ENCODE measurements around the gene IQCH.

Gene IQCH

GRCh38 chr15:67501177-67501835 is 246.7 kb downstream of the IQCH start:
- Mint-ChIP-seq H3K9me3 (no peaks in the 10 kb centered on the region), H3K4me3 (no peak overlapping the region), H3K27me3 (no peaks in the 10 kb centered on the region), H3K27ac (no peak overlapping the region), H3K4me1 (peaks cover 11% of the 10 kb centered on the region), H3K36me3 (peaks cover 2% of the 10 kb centered on the region)
- ATAC-seq (ENCODE audit: low read depth): peak; percentile 55
- DNase-seq (ENCODE audit: low spot score in 2 of 2): no peak

DNA sequence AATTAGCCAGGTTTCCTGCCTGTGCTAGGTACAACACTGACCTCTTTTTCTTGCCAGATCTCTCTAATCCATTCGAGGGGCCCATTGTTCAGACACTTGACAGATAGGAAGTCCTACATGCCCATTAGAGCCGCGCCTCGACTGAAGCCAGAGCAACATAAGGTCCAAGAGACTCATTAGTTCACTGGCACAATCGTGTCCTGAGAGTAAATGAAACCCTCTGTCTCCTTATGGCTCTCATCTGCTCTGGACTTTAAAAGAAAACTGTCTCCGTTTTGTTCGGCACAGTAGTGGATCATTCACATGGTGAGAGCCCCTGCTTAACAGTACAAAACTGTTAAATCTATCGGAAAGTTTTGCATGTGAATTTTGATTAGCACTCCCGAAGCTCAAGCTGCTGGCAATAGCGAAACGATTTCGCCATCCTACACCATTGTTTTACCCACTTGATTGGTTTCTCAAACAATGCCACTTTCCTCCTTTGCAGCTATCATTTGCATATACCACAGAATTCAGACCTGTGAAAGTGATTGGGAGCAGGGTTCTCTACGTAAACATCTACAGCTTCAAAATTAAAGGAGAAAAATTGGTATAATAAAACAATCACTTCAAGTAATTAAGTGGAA is 247.4 kb downstream of the IQCH start:
- ATAC-seq (ENCODE audit: low read depth) (no peak), DNase-seq (ENCODE audit: low spot score in 2 of 2) (no peak)
- Mint-ChIP-seq H3K9me3 (no peaks in the 10 kb centered on the region), H3K36me3 (no peaks in the 10 kb centered on the region), H3K27me3 (no peaks in the 10 kb centered on the region), H3K4me1 (peaks cover 16% of the 10 kb centered on the region), H3K4me3 (no peak overlapping the region), H3K27ac (no peak overlapping the region)

- H3K27ac Mint-ChIP-seq: no peak overlapping the region
- H3K4me3 Mint-ChIP-seq: no peak overlapping the region
- H3K27me3 Mint-ChIP-seq: no peaks in the 10 kb centered on the region
- no peaks in the 10 kb centered on the region for H3K9me3 Mint-ChIP-seq
- ATAC-seq (ENCODE audit: low read depth) (no peak), DNase-seq (ENCODE audit: low spot score in 2 of 2) (no peak)
- H3K36me3 Mint-ChIP-seq: peaks cover 2% of the 10 kb centered on the region
- peaks cover 17% of the 10 kb centered on the region for H3K4me1 Mint-ChIP-seq
Measured at GRCh38 chr15:67504056-67504455, 249.5 kb downstream of the IQCH start.

DNA sequence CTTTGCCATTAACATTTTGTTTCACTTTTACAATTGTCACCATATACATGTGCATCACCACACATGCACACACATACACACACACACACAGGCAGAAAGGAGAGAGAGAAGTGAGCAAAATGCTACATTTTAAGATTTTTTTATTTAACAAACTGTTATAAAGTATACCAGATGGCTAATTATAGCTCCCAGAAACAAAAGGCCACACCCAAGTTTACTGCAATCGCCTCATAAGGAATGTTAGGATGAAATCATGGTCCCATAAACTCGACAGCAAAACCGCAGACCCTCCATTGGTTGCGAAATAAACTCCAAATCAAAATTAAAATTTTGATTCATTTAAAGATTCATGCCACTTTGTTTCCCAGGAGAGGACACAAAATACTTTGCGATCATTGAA is 250.2 kb downstream of the IQCH start:
- peaks cover 17% of the 10 kb centered on the region for H3K4me1 Mint-ChIP-seq
- H3K9me3 Mint-ChIP-seq: no peaks in the 10 kb centered on the region
- no peak overlapping the region for H3K4me3 Mint-ChIP-seq
- H3K27me3 Mint-ChIP-seq: no peaks in the 10 kb centered on the region
- ATAC-seq (ENCODE audit: low read depth) (no peak), DNase-seq (ENCODE audit: low spot score in 2 of 2) (no peak)
- peaks cover 2% of the 10 kb centered on the region for H3K36me3 Mint-ChIP-seq
- H3K27ac Mint-ChIP-seq: no peak overlapping the region

DNA sequence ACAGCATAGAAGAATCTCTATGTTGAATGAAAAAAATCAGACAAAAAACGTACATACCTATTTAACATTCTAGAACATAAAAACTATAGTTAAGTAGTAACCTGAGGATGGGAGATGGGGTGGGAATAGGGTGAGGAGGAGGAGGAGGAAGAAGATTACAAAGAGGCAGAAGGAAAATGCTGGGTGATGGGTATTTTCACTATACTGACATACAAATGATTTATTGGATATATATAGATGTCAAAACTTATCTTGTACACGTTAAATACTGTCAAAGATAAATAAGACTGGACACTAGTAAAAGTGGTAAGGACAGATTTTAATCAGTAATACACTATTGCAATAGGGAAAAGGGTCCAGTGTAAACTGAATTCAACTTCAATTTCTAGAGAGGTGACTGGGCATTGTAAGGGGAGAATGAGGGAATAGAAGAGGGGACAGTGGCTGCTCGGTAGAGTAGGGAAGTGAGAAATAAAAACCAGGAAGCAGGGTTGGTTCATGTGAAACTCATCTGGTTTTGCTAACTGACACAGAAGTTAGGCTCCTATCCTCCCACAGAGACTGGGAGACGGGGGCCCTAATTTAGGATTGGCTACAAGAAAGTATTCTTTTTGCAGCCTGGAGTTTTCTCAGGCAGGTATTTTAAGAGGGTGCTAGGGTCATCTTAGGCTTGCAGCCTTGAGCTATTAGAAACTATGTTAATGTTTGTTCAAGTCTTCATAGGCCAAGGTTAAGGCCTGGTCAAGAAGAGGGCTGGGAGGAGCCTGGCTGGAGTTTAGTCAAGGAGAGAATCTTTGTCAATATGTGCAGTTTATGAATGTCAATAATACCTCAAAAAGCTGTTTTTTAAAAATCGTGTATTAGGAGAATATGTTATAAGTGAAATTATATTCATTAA is 251.3 kb downstream of the IQCH start:
- Mint-ChIP-seq H3K36me3 (peaks cover 2% of the 10 kb centered on the region), H3K27ac (no peak overlapping the region), H3K4me1 (peaks cover 17% of the 10 kb centered on the region), H3K27me3 (no peaks in the 10 kb centered on the region), H3K4me3 (peak overlapping the region; percentile 6), H3K9me3 (no peaks in the 10 kb centered on the region)
- DNase-seq (ENCODE audit: low spot score in 2 of 2) (no peak), ATAC-seq (ENCODE audit: low read depth) (peak; percentile 35)

- ATAC-seq (ENCODE audit: low read depth) (no peak), DNase-seq (ENCODE audit: low spot score in 2 of 2) (no peak)
- H3K27ac Mint-ChIP-seq: no peak overlapping the region
- H3K4me3 Mint-ChIP-seq: no peak overlapping the region
- H3K4me1 Mint-ChIP-seq: peaks cover 14% of the 10 kb centered on the region
- H3K9me3 Mint-ChIP-seq: no peaks in the 10 kb centered on the region
- no peaks in the 10 kb centered on the region for H3K27me3 Mint-ChIP-seq
- peaks cover 4% of the 10 kb centered on the region for H3K36me3 Mint-ChIP-seq
Measured at GRCh38 chr15:67506775-67507747, 252.5 kb downstream of the IQCH start.

DNA sequence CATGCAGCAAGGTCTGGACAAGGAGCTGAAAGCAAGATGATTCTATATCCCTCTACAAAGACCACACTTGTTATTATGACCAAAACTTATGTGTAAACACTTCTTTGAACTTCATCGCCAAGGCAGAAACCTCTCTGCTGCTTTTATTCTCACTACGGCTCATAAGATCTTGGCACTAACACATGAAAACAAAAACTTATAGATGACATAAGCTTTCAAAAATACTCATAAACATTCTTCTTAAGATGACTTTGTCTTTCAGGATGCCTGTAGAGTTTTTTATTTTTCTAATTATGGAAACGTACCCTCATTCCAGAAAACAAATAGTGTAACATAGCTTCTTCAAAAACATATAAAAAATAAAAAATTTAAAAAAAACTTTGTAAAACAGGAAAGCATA is 253.8 kb downstream of the IQCH start:
- H3K36me3 Mint-ChIP-seq: peaks cover 12% of the 10 kb centered on the region
- no peak overlapping the region for H3K4me3 Mint-ChIP-seq
- no peaks in the 10 kb centered on the region for H3K27me3 Mint-ChIP-seq
- H3K9me3 Mint-ChIP-seq: no peaks in the 10 kb centered on the region
- no peak for ATAC-seq (ENCODE audit: low read depth)
- no peak for DNase-seq (ENCODE audit: low spot score in 2 of 2)
- H3K27ac Mint-ChIP-seq: no peak overlapping the region
- peaks cover 12% of the 10 kb centered on the region for H3K4me1 Mint-ChIP-seq

GRCh38 chr15:67509918-67510317 is 255.3 kb downstream of the IQCH start:
- no peaks in the 10 kb centered on the region for H3K9me3 Mint-ChIP-seq

GRCh38 chr15:67510597-67511190 is 256.1 kb downstream of the IQCH start:
- Mint-ChIP-seq H3K36me3 (peaks cover 21% of the 10 kb centered on the region), H3K4me3 (no peak overlapping the region)

More at GRCh38 chr15:67509918-67510317, 255.3 kb downstream of the IQCH start:
- H3K4me1 Mint-ChIP-seq: peaks cover 9% of the 10 kb centered on the region
- no peak for ATAC-seq (ENCODE audit: low read depth)
- DNase-seq (ENCODE audit: low spot score in 2 of 2): no peak
- no peak overlapping the region for H3K27ac Mint-ChIP-seq
- H3K27me3 Mint-ChIP-seq: no peaks in the 10 kb centered on the region
- H3K4me3 Mint-ChIP-seq: no peak overlapping the region
- H3K36me3 Mint-ChIP-seq: peaks cover 19% of the 10 kb centered on the region

DNA sequence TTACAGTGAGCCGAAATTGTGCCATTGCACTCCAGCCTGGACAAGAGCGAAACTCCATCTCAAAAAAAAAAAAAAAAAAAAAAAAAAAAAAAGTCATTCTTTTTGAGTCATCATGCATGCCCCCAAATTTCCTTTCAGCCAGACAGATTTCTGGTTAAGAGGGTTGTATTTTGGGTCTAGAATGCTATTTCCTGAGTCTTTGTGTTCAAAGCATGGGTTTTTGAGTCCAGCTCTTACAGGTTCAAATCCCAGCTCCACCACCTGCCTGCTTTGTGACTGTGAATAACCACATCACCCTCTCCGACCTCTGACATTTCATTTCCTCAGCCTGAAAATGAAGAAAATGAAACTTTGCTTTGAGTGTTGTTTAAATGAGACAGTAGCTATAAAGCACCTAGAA is 257.0 kb downstream of the IQCH start:
- H3K36me3 Mint-ChIP-seq: peaks cover 21% of the 10 kb centered on the region
- peaks cover 4% of the 10 kb centered on the region for H3K4me1 Mint-ChIP-seq
- no peak for ATAC-seq (ENCODE audit: low read depth)

More at GRCh38 chr15:67510597-67511190, 256.1 kb downstream of the IQCH start:
- Mint-ChIP-seq H3K27me3 (no peaks in the 10 kb centered on the region), H3K4me1 (peaks cover 9% of the 10 kb centered on the region), H3K27ac (no peak overlapping the region), H3K9me3 (no peaks in the 10 kb centered on the region)
- ATAC-seq (ENCODE audit: low read depth) (no peak), DNase-seq (ENCODE audit: low spot score in 2 of 2) (no peak)

GRCh38 chr15:67512140-67512539 is 257.6 kb downstream of the IQCH start:
- Mint-ChIP-seq H3K27ac (no peak overlapping the region), H3K4me3 (no peak overlapping the region), H3K9me3 (no peaks in the 10 kb centered on the region), H3K4me1 (no peaks in the 10 kb centered on the region), H3K27me3 (no peaks in the 10 kb centered on the region), H3K36me3 (peaks cover 21% of the 10 kb centered on the region)
- no peak for ATAC-seq (ENCODE audit: low read depth)
- no peak for DNase-seq (ENCODE audit: low spot score in 2 of 2)

More for the DNA sequence above, 257.0 kb downstream of the IQCH start:
- Mint-ChIP-seq H3K27ac (no peak overlapping the region), H3K27me3 (no peaks in the 10 kb centered on the region), H3K9me3 (no peaks in the 10 kb centered on the region), H3K4me3 (no peak overlapping the region)
- DNase-seq (ENCODE audit: low spot score in 2 of 2): no peak

DNA sequence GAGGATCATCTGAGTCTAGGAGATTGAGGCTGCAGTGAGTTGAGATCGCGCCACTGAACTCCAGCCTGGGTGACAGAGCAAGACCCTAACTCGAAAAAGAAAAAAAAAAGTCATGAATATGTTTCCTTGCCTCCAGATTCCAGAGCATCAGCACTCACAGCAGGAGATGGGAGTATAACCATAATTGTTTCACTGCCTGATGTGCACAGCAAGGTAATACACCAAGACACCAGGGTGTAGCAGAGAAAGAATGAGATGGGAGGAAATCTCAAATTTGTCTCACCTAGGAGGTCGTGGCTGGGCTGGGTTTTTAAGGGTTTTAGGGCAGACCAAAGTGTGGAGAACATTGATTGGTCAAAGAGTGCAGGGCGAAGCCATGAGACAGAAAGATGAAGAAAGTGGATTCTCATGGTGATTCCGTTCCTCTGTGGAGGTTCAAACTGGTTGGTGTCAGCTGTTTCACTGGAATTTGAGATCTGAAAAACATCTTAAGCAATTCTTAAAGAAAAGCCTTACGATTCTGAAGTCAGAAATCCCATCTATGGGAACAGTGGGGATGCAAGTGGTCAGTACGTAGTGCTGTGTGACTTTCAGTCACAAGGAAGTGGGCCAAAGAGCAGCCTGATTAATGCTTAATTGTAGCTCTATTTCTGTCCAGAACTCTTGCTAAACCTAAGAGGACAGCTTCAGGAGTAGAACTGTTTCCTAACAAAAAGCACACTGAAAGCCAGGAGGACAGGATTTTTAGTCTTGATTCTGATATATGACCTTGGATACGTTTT is 258.5 kb downstream of the IQCH start:
- H3K9me3 Mint-ChIP-seq: no peaks in the 10 kb centered on the region
- no peaks in the 10 kb centered on the region for H3K4me1 Mint-ChIP-seq
- no peak for DNase-seq (ENCODE audit: low spot score in 2 of 2)
- H3K36me3 Mint-ChIP-seq: peaks cover 21% of the 10 kb centered on the region
- no peak for ATAC-seq (ENCODE audit: low read depth)
- H3K4me3 Mint-ChIP-seq: no peak overlapping the region
- no peak overlapping the region for H3K27ac Mint-ChIP-seq
- no peaks in the 10 kb centered on the region for H3K27me3 Mint-ChIP-seq

All from memory B cell (primary cell).